GM12875 (cell line): ENCODE data around the gene PRDM9.

Experiments
- H3K4me3 ChIP-seq: one replicate; pipeline ENCODE4 v1.5.1; 2011; ENCODE audit warnings: low read depth, low read length, control low read depth
- TF ChIP-seq, protein P1 (sequence below): IDR thresholded peaks from 2 replicates; pipeline ENCODE4 v1.5.1; 2011; ENCODE audit warnings: low read depth, mild to moderate bottlenecking, control low read depth, inconsistent platforms, low read length, moderate library complexity, borderline replicate concordance; ENCODE audit not compliant: insufficient read depth

PRDM9 gene

DNA sequence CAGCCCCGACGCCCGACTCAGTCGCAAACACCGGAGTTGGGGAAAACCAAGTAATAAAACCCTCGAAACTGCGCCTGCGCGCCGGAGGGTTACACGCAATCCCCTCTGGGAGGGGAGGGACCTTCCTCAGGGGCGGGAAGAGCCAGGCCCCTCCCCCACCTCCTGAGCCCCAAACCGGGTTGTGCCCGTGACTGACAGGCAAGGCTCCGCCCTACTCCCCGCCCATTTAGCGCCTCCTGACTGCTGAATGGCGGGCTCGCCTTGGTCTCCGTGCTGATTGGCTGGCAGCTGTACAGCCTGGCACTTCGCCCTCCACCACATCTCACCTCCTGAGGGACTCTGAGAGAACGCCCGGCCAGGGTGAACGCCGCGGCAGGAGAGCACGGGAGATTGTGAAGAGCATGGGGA, at the start of gene PRDM9:
TSS of gene PRDM9 (plus strand) at position 332 of the 408 bp plus-strand sequence. CDS start 1,425 bp downstream, outside the sequence.
- H3K4me3 ChIP-seq = no peak within 1 kb of the TSS
- TF ChIP-seq, protein P1, sequence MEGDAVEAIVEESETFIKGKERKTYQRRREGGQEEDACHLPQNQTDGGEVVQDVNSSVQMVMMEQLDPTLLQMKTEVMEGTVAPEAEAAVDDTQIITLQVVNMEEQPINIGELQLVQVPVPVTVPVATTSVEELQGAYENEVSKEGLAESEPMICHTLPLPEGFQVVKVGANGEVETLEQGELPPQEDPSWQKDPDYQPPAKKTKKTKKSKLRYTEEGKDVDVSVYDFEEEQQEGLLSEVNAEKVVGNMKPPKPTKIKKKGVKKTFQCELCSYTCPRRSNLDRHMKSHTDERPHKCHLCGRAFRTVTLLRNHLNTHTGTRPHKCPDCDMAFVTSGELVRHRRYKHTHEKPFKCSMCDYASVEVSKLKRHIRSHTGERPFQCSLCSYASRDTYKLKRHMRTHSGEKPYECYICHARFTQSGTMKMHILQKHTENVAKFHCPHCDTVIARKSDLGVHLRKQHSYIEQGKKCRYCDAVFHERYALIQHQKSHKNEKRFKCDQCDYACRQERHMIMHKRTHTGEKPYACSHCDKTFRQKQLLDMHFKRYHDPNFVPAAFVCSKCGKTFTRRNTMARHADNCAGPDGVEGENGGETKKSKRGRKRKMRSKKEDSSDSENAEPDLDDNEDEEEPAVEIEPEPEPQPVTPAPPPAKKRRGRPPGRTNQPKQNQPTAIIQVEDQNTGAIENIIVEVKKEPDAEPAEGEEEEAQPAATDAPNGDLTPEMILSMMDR = no peak

DNA sequence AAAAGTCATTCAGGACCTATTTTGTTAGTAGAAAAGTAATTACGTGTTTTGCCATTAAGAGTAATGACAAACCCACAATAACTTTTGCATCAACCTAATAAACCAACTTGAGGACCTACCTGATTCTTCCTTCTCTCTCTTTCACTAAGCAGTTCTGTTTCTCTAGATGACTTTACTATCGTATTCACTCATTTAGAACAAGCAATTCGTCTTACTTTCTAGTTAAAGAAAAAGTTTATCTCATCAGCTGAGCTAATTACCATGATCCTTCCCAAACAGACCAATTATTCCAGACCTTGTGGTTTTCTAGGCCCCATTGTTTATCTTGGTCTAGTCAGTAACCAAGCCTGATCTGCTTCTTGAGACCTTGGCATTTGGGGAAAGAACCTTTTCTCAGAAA, 49.6 kb upstream of the PRDM9 start:
- TF ChIP-seq, protein P1 = no peak
- H3K4me3 ChIP-seq = no peak overlapping the region

DNA sequence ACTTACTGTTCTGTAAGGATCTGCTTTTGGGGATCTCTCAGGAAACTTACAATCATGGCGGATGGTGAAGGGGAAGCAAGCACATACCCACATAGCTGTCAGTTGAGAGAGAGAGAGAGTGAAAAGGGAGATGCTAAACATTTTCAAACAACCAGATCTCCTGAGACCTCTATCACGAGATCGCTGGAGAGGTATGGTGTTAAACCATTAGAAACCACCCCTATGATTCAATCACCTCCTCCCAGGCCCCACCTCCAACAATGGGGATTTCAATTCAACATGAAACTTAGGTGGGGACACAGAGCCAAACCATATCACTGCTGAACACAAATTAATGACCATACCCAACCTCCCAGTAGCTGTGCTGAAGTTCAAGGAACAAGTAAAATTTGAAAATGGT, 48.2 kb upstream of the PRDM9 start:
- TF ChIP-seq, protein P1 = no peak
- H3K4me3 ChIP-seq = no peak overlapping the region

DNA sequence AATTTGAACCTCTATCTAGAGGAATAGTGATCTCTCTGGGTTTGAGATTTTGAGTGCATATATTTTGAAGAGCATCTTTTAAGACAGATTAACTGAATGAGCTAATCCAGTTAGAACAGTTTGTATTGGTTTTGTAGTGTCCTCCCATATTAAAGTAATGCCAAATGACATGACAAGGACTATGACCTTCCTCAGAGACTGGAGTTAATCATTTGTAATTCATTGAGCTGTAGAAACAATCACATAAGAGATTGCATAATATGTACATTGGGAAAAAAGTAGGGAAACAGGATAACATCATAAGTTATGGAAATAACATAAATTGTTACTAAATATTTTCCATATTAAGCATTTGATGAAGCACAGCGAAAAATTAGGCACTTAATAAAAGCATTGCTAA, 45.8 kb upstream of the PRDM9 start:
- TF ChIP-seq, protein P1 = no peak
- H3K4me3 ChIP-seq = no peak overlapping the region

DNA sequence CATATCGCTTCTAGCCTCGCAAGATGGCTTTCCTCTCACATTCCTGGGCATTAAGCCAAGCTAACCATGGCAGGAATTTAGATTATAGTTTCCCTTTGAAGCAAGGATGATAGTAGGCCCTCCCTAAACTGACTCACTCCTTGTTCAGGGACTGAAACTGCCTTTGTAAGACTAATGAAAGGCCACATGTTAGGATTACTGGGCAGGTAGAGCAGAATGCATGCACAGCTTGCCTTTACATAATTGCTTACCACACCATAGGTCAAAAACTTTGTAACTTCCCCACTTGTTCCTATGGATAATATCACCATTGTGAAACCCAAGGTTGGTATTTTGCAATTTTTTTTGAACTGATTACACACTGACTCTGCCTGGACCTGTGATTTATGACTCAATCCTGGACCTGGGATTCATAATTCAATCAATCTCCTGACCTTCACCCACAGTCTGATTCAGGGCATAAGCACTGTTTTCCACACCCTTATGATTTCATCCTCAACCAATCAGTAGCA, 41.0 kb upstream of the PRDM9 start:
- TF ChIP-seq, protein P1 = no peak
- no peak overlapping the region for H3K4me3 ChIP-seq

DNA sequence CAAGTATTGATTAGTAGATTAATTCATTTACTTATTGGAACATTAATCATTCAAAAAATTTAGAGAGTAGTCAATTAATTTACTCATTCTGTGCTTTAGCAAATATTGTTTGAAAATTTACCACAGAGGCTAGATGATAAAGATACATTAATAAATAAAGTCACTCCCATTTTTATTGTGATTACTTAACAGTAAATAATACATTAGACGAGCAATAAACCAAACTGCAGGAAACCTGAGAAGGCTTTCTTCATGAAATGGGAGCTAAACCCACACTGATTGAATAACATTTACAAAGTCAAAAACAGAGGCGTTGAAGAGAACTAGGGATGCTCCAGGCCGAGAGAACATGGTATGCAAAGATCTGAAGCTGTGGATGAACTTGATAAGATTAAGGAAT, 38.8 kb upstream of the PRDM9 start:
- H3K4me3 ChIP-seq = no peak overlapping the region
- TF ChIP-seq, protein P1 = no peak

DNA sequence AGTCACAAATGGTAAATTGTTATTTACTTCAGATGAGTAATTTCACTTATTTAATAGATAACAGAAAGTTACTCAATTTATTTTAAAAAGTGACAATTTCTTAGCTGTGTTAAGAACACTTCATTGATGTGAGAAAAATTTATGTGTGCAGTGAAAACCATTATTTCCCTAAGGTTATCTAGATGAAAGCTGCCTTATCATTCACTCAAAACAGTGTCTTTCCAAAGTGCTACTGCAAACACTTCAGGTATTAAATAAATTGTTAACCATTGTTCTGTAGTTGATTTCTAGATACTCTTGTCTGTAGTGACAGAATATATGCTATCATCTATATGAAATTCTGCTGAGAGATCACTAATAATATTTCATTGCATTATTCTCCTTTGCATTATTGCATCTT, 33.5 kb upstream of the PRDM9 start:
- TF ChIP-seq, protein P1 = no peak

More for the DNA sequence above, 33.5 kb upstream of the PRDM9 start:
- no peak overlapping the region for H3K4me3 ChIP-seq
